Activated naive CD4-positive, alpha-beta T cell treated with anti-CD3 and anti-CD28 coated beads, Interleukin-2, amount 50 U/mL, for 72 hours (primary cell): ENCODE data around the gene CFTR. TPM values are rescaled to one million over a fixed set of nuclear protein-coding genes. Genes with fewer than 3 reads are reported as not detected.

Experiments used
- ATAC-seq, 2 donors: fragments of 150-1000 bp; cut with Tn5 transposase; 2 replicates each; pipeline ENCODE4 v1.10.0; 2021; ENCODE audit warnings: mild to moderate bottlenecking in 2 of 2, moderate library complexity in 2 of 2
- DNase-seq, 2 donors: peaks; one replicate each; pipeline ENCODE4 v3.0.0; 2021 to 2022; ENCODE audit warnings: low spot score in 2 of 2
- H3K27ac Mint-ChIP-seq, 2 donors: one replicate each; pipeline ENCODE4 v1.8.0; 2022; ENCODE audit warnings: mild to moderate bottlenecking in 2 of 2, mixed read lengths in 2 of 2
- H3K36me3 Mint-ChIP-seq, 2 donors: one replicate each; pipeline ENCODE4 v1.8.0; 2022; ENCODE audit warnings: mixed read lengths in 2 of 2
- H3K9me3 Mint-ChIP-seq, 2 donors: one replicate each; pipeline ENCODE4 v1.8.0; 2022; ENCODE audit warnings: mixed read lengths in 2 of 2
- total RNA-seq, 2 donors: library from RNA; stranded (reverse); gene quantifications; one replicate each; pipeline ENCODE4 v1.2.3, GENCODE V29; 2022

The CFTR gene
- total RNA-seq, 2 donors from 2014 or later: not detected

- DNase-seq (no peak), ATAC-seq (no peak)
- H3K9me3 Mint-ChIP-seq: peaks cover 10 to 25% of the 10 kb centered on the region in 2 donors
- no peak overlapping the region for H3K27ac Mint-ChIP-seq
- peaks cover 0 to under 1% of the 10 kb centered on the region in 2 donors for H3K36me3 Mint-ChIP-seq
These were observed 175.0 kb downstream of the CFTR start for GRCh38 chr7:117654780-117655179.

GRCh38 chr7:117656806-117657205 lies 177.0 kb downstream of the CFTR start:
- peaks cover 7 to 22% of the 10 kb centered on the region in 2 donors for H3K9me3 Mint-ChIP-seq
- no peak for DNase-seq
- H3K36me3 Mint-ChIP-seq: no peaks in the 10 kb centered on the region
- H3K27ac Mint-ChIP-seq: no peak overlapping the region
- ATAC-seq: no peak

- H3K36me3 Mint-ChIP-seq: no peaks in the 10 kb centered on the region
- no peak for ATAC-seq
- DNase-seq: no peak
- no peak overlapping the region for H3K27ac Mint-ChIP-seq
- peaks cover 6 to 23% of the 10 kb centered on the region in 2 donors for H3K9me3 Mint-ChIP-seq
These were observed 179.7 kb downstream of the CFTR start for GRCh38 chr7:117659531-117660011.

- Mint-ChIP-seq H3K27ac (no peak overlapping the region), H3K36me3 (no peaks in the 10 kb centered on the region), H3K9me3 (peaks cover 0 to 12% of the 10 kb centered on the region in 2 donors)
- DNase-seq (no peak), ATAC-seq (no peak)
These were observed 181.5 kb downstream of the CFTR start for GRCh38 chr7:117661328-117661727.

- H3K27ac Mint-ChIP-seq: no peak overlapping the region
- DNase-seq (no peak), ATAC-seq (no peak)
- H3K9me3 Mint-ChIP-seq: peaks cover 0 to 7% of the 10 kb centered on the region in 2 donors
- H3K36me3 Mint-ChIP-seq: no peaks in the 10 kb centered on the region
These were observed 184.2 kb downstream of the CFTR start for GRCh38 chr7:117664047-117664446.

- ATAC-seq (no peak), DNase-seq (no peak)
- Mint-ChIP-seq H3K27ac (no peak overlapping the region), H3K36me3 (no peaks in the 10 kb centered on the region), H3K9me3 (peaks cover 0 to 6% of the 10 kb centered on the region in 2 donors)
These were observed 185.5 kb downstream of the CFTR start for GRCh38 chr7:117665368-117665767.

DNA sequence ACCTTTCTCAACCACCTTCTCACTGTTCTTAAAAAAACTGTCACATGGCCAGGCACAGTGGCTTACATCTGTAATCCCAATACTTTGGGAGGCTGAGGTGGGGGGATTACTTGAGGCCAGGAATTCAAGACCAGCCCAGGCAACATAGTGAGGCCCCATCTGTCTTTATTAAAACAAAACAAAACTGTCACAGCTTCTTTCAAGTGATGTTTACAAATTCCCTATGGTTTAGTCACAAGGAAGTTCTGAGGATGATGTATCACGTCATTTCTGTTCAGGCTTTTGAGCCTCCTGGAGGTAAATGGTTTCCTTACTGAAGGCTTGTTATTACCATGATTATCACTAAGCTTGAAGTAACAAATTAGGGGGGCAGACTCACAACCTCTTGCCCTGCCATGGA lies 186.2 kb downstream of the CFTR start:
- Mint-ChIP-seq H3K36me3 (no peaks in the 10 kb centered on the region), H3K9me3 (peaks cover 0 to 6% of the 10 kb centered on the region in 2 donors), H3K27ac (no peak overlapping the region)
- ATAC-seq: no peak
- DNase-seq: no peak

DNA sequence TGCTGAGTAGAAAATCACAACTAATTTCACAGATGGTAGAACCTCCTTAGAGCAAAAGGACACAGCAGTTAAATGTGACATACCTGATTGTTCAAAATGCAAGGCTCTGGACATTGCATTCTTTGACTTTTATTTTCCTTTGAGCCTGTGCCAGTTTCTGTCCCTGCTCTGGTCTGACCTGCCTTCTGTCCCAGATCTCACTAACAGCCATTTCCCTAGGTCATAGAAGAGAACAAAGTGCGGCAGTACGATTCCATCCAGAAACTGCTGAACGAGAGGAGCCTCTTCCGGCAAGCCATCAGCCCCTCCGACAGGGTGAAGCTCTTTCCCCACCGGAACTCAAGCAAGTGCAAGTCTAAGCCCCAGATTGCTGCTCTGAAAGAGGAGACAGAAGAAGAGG lies 186.9 kb downstream of the CFTR start:
- H3K36me3 Mint-ChIP-seq: no peaks in the 10 kb centered on the region
- no peak for DNase-seq
- H3K27ac Mint-ChIP-seq: no peak overlapping the region
- peaks cover 0 to 6% of the 10 kb centered on the region in 2 donors for H3K9me3 Mint-ChIP-seq
- no peak for ATAC-seq

- Mint-ChIP-seq H3K27ac (no peak overlapping the region), H3K9me3 (peaks cover 0 to 3% of the 10 kb centered on the region in 2 donors), H3K36me3 (no peaks in the 10 kb centered on the region)
These were observed 187.6 kb downstream of the CFTR start for GRCh38 chr7:117667456-117667855.

GRCh38 chr7:117669818-117670217 lies 190.0 kb downstream of the CFTR start:
- Mint-ChIP-seq H3K27ac (no peak overlapping the region), H3K36me3 (no peaks in the 10 kb centered on the region)

More at GRCh38 chr7:117667456-117667855, 187.6 kb downstream of the CFTR start:
- DNase-seq: no peak
- no peak for ATAC-seq

GRCh38 chr7:117672453-117672852 lies 192.6 kb downstream of the CFTR start:
- Mint-ChIP-seq H3K27ac (no peak overlapping the region), H3K9me3 (no peaks in the 10 kb centered on the region), H3K36me3 (no peaks in the 10 kb centered on the region)
- no peak for DNase-seq
- ATAC-seq: no peak

More at GRCh38 chr7:117669818-117670217, 190.0 kb downstream of the CFTR start:
- no peaks in the 10 kb centered on the region for H3K9me3 Mint-ChIP-seq
- no peak for DNase-seq
- no peak for ATAC-seq

DNA sequence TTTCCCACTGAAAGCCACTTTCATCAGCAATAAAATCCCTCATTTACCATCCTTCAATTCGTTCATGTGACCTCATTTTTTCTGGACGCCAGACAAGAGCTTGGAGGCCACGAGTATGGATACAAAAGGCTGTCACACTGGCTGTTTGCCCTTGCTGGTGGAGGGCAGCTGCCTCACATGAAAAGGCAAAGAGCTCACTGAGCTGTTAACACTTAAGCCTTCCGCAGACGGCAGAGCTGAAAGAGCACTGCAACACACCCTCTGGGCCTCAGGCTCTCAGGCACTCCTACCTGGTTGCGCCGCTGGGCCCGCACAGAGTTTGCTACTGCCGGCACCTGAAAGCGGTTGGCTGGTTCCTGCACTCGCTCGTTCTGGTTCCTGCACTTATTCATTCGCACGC lies 193.5 kb downstream of the CFTR start:
- no peaks in the 10 kb centered on the region for H3K36me3 Mint-ChIP-seq
- H3K9me3 Mint-ChIP-seq: no peaks in the 10 kb centered on the region
- ATAC-seq (no peak), DNase-seq (no peak)
- H3K27ac Mint-ChIP-seq: no peak overlapping the region

- Mint-ChIP-seq H3K9me3 (no peaks in the 10 kb centered on the region), H3K27ac (no peak overlapping the region)
- ATAC-seq: no peak
These were observed 194.0 kb downstream of the CFTR start for GRCh38 chr7:117673839-117674238.

DNA sequence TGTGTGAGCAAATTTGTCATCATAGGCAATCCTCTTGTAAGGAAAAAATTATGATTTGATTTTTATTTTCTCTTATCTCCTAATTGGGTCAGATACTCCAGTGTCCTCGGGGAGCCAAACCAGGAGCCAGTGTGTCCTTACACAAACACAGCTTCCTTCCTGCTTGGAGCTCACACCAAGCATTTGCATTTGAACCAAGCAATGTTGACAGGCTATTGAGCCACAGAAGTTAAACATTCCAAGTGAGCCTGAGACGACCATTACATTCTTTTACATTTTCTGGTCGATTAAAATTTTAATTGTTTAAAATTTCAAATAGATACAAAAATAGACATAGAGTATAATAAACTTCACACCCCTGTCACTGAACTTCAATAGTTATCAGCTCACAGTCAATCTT lies 194.8 kb downstream of the CFTR start:
- no peak for ATAC-seq
- no peak overlapping the region for H3K27ac Mint-ChIP-seq
- no peaks in the 10 kb centered on the region for H3K36me3 Mint-ChIP-seq
- no peaks in the 10 kb centered on the region for H3K9me3 Mint-ChIP-seq
- DNase-seq: no peak

More at GRCh38 chr7:117673839-117674238, 194.0 kb downstream of the CFTR start:
- no peak for DNase-seq
- H3K36me3 Mint-ChIP-seq: no peaks in the 10 kb centered on the region

GRCh38 chr7:117675497-117676435 lies 195.9 kb downstream of the CFTR start:
- H3K36me3 Mint-ChIP-seq: no peaks in the 10 kb centered on the region
- no peak overlapping the region for H3K27ac Mint-ChIP-seq
- no peaks in the 10 kb centered on the region for H3K9me3 Mint-ChIP-seq
- DNase-seq (no peak), ATAC-seq (no peak)

DNA sequence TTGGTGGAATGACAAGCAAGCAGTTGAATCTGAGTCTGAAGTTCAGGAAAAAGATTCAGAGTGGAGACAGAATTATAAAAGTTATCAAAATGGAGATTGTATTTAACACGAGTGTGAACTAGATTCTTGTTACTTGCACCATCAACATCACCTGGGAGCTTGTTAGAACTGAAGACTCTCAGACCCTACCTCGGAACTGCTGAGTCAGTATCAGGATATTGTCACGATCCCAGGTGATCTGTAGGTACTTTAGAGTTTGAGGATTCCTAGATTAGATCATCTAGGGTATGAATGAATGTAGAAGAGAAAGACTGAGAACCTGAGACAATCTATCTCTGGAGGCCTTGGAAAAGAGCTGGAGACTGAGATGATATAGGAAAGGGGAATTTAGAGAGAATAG lies 199.3 kb downstream of the CFTR start:
- DNase-seq: no peak
- no peaks in the 10 kb centered on the region for H3K36me3 Mint-ChIP-seq
- H3K9me3 Mint-ChIP-seq: no peaks in the 10 kb centered on the region
- H3K27ac Mint-ChIP-seq: no peak overlapping the region
- no peak for ATAC-seq

DNA sequence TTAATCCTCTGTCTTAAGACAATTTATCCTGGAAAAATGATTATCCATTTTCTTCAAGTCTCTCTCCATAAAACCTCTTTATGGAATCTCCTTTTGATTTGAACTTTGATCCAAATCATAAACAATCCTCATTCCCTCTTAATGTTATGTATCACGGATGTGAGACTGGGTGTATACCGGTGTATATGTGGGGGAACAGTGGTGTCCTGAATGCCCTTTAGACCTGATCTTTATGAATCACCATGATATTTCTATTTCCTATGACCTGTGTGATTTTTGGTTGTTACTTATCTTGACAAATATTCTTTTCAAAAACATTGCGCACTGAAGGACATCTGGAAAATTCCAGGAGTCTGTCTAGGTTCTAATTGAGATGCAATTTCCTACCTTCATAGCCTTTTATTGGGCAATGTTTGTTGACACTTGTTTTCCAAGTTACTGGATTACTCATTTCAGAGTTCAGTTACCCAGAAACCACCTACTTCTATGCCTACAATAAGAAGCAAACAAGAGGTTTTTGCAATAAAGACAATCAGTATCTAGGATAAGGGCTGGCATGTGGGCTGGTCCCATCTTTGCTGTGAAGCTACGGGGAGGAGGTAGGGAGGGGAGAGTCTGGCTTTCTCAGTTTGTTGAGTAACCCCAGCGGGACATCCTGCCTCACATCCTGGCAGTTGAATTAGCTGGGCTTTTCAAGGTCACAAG lies 203.0 kb downstream of the CFTR start:
- DNase-seq (no peak), ATAC-seq (no peak)
- H3K27ac Mint-ChIP-seq: no peak overlapping the region
- H3K36me3 Mint-ChIP-seq: no peaks in the 10 kb centered on the region
- no peaks in the 10 kb centered on the region for H3K9me3 Mint-ChIP-seq
